H1 (cell line): ENCODE results near the gene MACROD2. TPM values are rescaled to one million over a fixed set of nuclear protein-coding genes. Genes with fewer than 3 reads are reported as not detected.

Experiments used
- RBBP5 ChIP-seq: IDR thresholded peaks from 2 replicates; pipeline ENCODE4 v1.7.1; 2012; ENCODE audit warnings: low read depth, mild to moderate bottlenecking, inconsistent platforms, low read length, moderate library complexity, borderline replicate concordance
- polyA plus RNA-seq, 7 experiments: library from polyadenylated mRNA; depleted of rRNA in 3 of 7; stranded (reverse) in 5 of 7; unstranded in 2 of 7; fragments of >200 nt in 5 of 7; fragments of 200-250 nt in 2 of 7; gene quantifications; 1 replicate in 5 of 7; 2 replicates in 1 of 7; 4 replicates in 1 of 7; pipeline versions ENCODE4 v1.2.1 to v1.2.3, GENCODE V29; 2011 to 2013; ENCODE audit warnings: missing spikeins in 2 of 7, mixed read lengths in 2 of 7
- total RNA-seq: library from RNA; stranded (reverse); fragmentation: NEBNext Ultra II Directional; extraction: Animal tissue kit (Norgen Biotek cat#: 25700); gene quantifications from 2 replicates; pipeline ENCODE4 v1.2.1, GENCODE V29; 2021

The MACROD2 gene
- total and polyA plus RNA-seq, 2 of the 8 experiments (the other 6 are each of a cell fraction or from before 2014, with no cell fraction given), result 0.70 to 3.9 TPM

- TF ChIP-seq RBBP5, result no peak
These were observed 1711.4 kb downstream of the MACROD2 start (continued) for GRCh38 chr20:15706719-15707118.
